Anterior cingulate cortex (tissue), 58 donors: Measurements from ENCODE around the gene SGCA.

Source experiments
- DNase-seq, 58 donors: peaks; one replicate each; lab custom pipeline; 2025; lab: John Stamatoyannopoulos, UW

The SGCA gene

DNA sequence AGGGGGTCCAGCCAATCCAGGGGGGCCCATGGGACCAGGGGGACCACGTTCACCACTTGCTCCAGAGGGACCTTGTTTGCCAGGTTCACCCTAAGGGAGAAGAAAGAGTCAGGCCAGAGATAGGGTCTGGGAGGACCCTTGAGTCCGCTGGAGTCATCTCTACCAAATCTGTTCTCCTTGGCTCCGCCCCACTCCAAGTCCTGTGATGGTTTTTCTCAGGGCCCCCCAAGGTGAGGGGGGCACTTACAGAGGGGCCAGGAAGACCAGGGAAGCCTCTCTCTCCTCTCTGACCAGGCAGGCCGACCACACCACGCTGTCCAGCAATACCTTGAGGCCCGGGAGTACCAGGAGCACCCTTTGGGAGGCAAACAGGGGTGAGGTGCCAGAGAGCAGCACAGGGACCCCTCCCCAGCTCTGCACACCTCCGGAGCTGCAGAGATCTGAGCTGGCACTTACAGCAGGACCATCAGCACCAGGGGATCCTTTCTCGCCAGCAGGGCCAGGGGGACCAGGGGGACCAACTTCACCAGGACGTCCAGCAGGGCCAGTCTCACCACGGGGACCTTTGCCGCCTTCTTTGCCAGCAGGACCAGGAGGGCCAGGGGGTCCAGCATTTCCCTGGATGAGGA lies 23.2 kb downstream of the SGCA start:
- no peak for DNase-seq

DNA sequence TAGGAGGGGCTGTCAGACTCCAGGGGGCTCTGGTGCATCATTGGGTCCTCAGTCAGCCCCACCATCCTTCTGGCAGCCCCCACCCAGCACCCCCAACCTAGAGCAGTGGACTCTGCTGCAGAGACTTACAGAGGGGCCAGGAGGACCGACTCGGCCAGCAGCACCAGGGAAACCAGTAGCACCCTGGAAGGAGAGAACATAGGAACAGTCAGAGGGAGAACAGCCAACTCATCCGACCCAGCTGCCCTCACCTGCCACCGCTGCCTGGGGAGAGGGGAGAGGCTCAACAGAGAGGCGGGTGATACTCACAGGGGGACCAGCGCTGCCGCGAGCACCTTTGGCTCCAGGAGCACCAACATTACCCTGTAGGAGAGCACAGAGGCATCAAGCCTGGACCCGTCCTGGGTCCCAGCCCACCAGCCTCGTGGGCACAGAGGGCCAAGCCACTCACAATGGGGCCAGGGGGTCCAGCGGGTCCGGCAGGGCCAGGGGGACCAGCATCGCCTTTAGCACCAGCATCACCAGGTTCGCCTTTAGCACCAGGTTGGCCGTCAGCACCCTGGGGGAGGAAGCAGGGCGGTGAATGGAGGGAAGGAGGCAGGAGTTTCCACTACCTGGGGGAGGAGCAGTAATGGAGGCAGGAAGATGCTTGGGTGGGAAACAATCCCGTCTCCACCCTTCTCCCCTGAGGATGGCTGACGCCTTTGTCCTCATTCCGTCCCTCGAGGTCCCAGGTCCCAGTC lies 23.9 kb downstream of the SGCA start:
- DNase-seq = no peak

- DNase-seq = no peak
Measured at GRCh38 chr17:50190293-50190602, 24.4 kb downstream of the SGCA start.

DNA sequence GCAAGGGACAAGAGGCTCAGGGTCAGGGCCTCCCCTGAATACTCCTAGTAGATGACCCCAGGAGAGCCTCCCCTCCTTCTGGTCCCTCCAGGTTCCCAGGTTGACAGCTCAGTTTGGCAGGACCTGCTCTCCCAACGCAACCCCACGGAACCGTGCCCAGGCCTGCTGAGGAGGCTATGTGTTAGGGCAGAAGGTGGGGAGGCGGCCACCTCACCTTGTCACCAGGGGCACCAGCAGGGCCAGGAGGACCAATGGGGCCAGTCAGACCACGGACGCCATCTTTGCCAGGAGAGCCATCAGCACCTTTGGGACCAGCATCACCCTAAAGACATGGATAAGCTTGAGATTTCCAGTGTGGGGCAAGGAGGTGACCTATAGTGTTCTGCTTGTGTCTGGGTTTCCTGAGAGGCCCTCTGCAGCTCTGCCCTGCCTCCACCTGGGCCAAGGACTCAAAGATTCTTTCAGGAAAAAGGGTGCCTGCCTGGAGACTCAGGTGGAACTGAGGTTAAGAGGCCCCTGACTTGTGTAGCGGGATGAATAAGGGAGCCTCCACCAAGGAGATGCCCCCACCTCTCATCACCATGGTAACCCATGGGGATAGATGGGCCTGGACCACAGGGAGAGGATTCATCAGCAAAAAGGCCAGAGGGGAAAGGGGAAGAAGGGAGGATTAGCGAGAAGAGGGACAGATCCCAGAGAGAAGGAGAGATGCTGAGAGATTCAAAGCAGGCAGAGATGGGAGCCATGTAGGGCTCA lies 25.0 kb downstream of the SGCA start:
- no peak for DNase-seq

DNA sequence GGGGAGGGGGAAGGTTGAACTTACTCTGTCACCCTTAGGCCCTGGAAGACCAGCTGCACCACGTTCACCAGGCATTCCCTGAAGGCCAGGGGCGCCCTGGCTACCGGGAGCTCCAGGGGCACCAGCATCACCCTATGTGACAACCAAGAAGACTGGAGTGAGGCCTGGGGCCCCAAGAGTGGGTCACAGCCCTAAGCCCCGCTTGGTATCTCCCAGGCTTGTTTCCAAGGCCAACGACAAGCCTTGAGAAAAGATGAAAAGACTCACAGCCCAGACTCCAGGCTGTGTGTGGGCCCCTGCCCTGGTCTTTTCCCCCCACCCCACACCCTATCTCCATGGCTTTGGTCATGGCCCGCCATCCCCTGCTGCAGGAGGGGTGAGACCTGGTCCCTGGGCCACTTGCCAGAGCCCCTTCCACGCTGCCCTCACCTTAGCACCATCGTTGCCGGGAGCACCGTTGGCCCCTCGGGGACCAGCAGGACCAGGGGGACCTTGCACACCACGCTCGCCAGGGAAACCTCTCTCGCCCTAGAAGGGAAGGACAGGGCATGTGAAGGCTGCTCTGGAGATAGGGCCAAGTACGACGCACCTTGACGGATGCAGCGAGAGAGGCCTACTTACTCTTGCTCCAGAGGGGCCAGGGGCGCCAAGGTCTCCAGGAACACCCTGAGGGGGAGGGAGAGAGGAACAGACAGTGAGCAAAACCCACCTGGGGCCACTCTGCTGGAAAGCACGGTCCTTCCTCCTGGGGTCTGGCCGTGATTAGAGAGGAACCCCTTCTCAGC lies 25.7 kb downstream of the SGCA start:
- DNase-seq = no peak

DNA sequence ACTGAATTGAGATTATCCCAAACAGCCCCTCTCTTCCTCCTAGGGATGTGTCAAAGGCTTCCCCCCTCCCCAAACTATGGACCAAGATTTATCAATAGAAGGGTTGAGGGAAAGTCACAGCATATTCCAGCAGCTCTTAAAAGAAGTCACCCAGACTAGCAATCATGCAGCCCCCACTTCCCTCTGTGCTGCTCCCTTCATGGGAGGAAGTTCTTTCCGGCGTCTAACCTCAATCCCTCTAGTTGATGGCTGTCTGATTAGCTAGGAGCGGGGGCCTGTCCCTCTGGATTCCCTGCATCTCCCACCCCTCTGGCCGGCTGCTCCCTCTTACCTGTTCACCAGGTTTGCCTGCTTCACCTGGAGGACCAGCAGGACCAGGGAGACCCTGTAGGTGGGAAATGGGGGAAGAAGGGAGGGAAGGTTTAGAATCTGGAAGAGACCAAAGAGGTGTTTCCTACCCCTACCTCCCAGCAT lies 26.4 kb downstream of the SGCA start:
- DNase-seq = no peak

GRCh38 chr17:50192618-50193291 lies 26.9 kb downstream of the SGCA start:
- DNase-seq = no peak

DNA sequence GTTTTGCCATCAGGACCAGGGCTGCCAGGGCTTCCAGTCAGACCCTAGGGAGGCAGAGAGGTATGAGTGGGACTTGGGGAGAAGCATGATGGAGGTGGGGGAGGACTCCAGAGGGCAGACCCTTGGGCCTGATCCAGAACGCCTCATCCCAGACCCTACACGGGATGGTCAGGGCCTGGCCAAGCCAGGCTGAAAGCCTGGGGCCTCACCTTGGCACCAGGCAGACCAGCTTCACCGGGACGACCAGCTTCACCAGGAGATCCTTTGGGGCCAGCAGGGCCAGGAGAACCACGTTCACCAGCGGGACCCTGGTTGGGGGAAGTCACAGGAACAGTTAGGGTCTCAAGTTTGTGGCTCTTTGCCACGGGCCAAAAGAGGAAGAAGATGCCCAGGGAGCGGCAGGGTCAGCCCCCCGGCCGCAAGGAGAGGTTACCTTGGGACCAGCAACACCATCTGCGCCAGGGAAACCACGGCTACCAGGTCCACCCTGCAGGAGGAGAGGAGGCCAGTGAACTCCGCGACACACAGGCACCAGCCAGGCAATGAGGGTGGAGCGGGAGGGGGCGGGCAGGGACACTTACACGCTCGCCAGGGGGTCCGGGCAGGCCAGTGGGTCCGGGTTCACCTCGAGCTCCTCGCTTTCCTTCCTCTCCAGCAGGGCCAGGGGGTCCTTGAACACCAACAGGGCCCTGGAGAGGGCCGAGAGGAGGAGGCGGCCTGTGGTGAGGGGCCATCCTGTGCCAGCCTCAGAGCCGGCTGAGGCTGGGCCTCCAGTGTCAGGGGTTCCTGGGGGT lies 28.5 kb downstream of the SGCA start:
- DNase-seq = no peak

DNA sequence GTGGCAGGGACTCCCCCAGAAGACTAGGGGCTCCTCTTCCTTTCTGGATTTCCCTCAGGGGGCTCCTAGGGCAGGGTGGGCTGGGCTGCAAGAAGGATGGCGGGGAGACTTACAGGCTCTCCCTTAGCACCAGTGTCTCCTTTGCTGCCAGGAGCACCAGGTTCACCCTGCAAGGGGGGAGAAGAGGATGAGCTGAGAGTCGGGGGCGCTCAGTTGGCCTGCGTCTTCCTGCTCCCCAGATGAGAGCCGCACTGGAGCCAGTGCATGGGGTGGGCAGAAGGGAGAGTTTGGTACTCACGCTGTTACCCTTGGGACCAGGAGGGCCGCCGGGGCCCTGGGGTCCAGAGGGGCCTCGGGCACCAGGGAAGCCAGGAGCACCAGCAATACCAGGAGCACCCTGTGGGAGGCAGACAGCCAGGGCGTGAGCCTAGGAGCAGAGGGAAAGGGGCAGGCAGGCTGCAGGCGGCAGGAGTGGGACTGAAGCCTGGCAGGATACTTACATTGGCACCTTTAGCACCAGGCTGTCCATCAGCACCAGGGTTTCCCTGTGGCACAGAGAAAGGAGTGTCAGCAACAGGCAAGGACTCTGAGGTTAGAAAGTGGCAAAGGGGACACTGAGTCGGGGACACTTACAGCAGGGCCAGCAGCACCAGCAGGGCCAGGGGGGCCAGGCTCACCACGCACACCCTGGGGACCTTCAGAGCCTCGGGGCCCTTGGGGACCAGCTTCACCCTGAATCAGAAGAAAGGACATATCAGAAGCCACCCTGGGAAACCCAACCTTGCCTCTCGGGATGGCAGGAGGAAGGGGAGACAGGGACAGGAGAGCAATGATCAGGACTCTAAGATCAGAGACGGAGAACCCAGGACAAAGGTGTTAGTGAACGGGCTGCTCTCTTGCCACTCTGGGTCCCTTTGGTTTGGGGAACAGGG lies 29.4 kb downstream of the SGCA start:
- no peak for DNase-seq

- DNase-seq = no peak
Measured at GRCh38 chr17:50196036-50196435, 30.2 kb downstream of the SGCA start.

- no peak for DNase-seq
Measured at GRCh38 chr17:50196826-50197225, 31.0 kb downstream of the SGCA start.

GRCh38 chr17:50198026-50198669 lies 32.3 kb downstream of the SGCA start:
- DNase-seq = peak in 39 of 58 donors; percentile 6 to 62 (median 24)

- DNase-seq = no peak
Measured at GRCh38 chr17:50199211-50199802, 33.5 kb downstream of the SGCA start.

- DNase-seq = peak in 30 of 58 donors; percentile 15 to 71 (median 44)
Measured at GRCh38 chr17:50199803-50200456, 34.1 kb downstream of the SGCA start.

DNA sequence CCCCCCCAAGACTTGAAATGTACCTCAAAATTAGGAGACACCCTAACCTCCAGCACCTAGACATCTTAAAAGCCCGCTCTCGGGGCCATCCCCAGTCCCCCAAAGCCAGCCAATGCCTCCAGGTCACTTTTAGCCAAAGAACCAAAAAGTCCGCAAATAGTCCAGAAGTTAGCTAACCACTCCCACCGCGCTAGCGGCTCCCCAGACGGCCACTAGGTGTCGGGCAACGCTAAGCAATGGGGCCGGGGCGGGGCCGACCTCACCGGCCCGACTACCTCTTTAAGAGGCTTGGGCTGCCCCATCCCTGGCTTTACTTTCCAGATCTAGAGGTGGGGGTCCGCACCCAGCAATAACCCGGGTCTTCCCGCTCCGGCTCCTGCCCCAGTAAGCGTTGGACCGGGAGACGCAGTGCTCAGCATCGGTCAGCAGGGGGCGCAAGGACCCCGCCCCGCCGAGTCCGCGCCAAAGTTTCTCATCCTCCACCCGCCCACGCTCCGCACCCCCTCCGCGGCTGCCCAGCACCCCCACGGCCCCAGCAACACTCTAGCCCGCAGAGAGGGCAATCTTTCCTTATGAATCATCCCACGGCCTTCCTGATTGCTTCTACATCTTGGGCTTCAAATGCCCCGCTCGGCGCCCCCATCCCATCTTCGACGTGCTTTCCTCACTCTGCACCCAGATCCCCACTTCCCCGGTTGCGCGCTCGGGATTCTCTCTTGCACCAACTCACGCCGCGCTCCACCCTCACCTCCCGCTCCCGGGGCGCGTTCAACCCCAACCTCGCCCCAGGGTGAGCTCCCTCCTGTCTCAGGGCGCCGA lies 34.9 kb downstream of the SGCA start:
- DNase-seq = peak in 53 of 58 donors; percentile 9 to 79 (median 50)
